Measurements from ENCODE around the gene UBXN1.

GRCh38 chr11:62677156-62677555 is 1.7 kb downstream of the UBXN1 start:
- TF ChIP-seq CTCF (IDR thresholded peaks at IDR 0.05) (no peak), POLR2A (IDR thresholded peaks at IDR 0.05) (no peak)
